ENCODE results near the gene BIN1. TPM values are rescaled to one million over a fixed set of nuclear protein-coding genes. Genes with fewer than 3 reads are reported as not detected.

The BIN1 gene
- total RNA-seq, 1 experiment from 2014 or later = 58.6 TPM

- no peaks in the 10 kb centered on the region for H3K9me3 ChIP-seq (ENCODE audit: control insufficient read depth, insufficient read depth, low read depth, low read length)
Measured at GRCh38 chr2:127125821-127126220, 18.9 kb upstream of the BIN1 start.

GRCh38 chr2:127124426-127124825, 17.5 kb upstream of the BIN1 start:
- no peak for DNase-seq (ENCODE audit: low read depth, low spot score)
- no peaks in the 10 kb centered on the region for H3K27me3 ChIP-seq (ENCODE audit: control insufficient read depth, insufficient read depth, low read length)
- no peaks in the 10 kb centered on the region for H3K4me1 ChIP-seq (ENCODE audit: control insufficient read depth, insufficient read depth, low read length)
- H3K27ac ChIP-seq (ENCODE audit: low read length) = no peak overlapping the region
- in situ Hi-C loops (cut with HindIII; ENCODE audit: low pct_unique_long_range_greater_than_20kb, low sequenced_read_pairs) = no loop called here
- H3K9me3 ChIP-seq (ENCODE audit: control insufficient read depth, insufficient read depth, low read depth, low read length) = no peaks in the 10 kb centered on the region
- ChIA-PET POLR2A (no interaction called here), CTCF (interaction anchor here (0.6 kb wide), 1 partner anchor 43 kb away, joined by 3 read pairs; no protein-coding TSS in a partner anchor)
- H3K4me3 ChIP-seq (ENCODE audit: low read depth in 2 of 2, low read length in 2 of 2) = no peak overlapping the region
- no TSS peak for BruUV-seq (replicated peaks)
- intact Hi-C loops (cut with micrococcal nuclease; ENCODE audit: unreplicated experiment) = no loop called here
- TF ChIP-seq POLR2AphosphoS5 (IDR thresholded peaks at IDR 0.05; ENCODE audit: low read depth, low read length) = no peak
- no peak for TF ChIP-seq SIN3A (IDR thresholded peaks at IDR 0.05; ENCODE audit: borderline replicate concordance, insufficient read depth, low read depth, low read length)
- no peak for TF ChIP-seq TCF7L2 (IDR thresholded peaks at IDR 0.05; ENCODE audit: low read depth, low read length)
- no peaks in the 10 kb centered on the region; the same call in 1 of the 2 replicates for H3K36me3 ChIP-seq (ENCODE audit: control insufficient read depth, insufficient read depth, low read length)
- ATAC-seq = no peak

More at GRCh38 chr2:127125821-127126220, 18.9 kb upstream of the BIN1 start:
- Histone ChIP-seq H3K27ac (ENCODE audit: low read length) (no peak overlapping the region), H3K4me3 (ENCODE audit: low read depth in 2 of 2, low read length in 2 of 2) (no peak overlapping the region), H3K36me3 (ENCODE audit: control insufficient read depth, insufficient read depth, low read length) (no peaks in the 10 kb centered on the region; the same call in 1 of the 2 replicates), H3K4me1 (ENCODE audit: control insufficient read depth, insufficient read depth, low read length) (no peaks in the 10 kb centered on the region), H3K27me3 (ENCODE audit: control insufficient read depth, insufficient read depth, low read length) (no peaks in the 10 kb centered on the region)
- intact Hi-C loops (cut with micrococcal nuclease; ENCODE audit: unreplicated experiment) (no loop called here), in situ Hi-C loops (cut with HindIII; ENCODE audit: low pct_unique_long_range_greater_than_20kb, low sequenced_read_pairs) (no loop called here)
- ChIA-PET POLR2A (interaction anchor here (0.6 kb wide), 1 partner anchor 40 kb away, joined by 3 read pairs; no protein-coding TSS in a partner anchor), CTCF (no interaction called here)
- TF ChIP-seq POLR2AphosphoS5 (IDR thresholded peaks at IDR 0.05; ENCODE audit: low read depth, low read length) (no peak), TCF7L2 (IDR thresholded peaks at IDR 0.05; ENCODE audit: low read depth, low read length) (no peak), CTCF (IDR thresholded peaks at IDR 0.05) (no peak), REST (IDR thresholded peaks at IDR 0.05; ENCODE audit: insufficient read depth in 1 of 2, low read depth in 2 of 2, low read length in 1 of 2) (no peak), SIN3A (IDR thresholded peaks at IDR 0.05; ENCODE audit: borderline replicate concordance, insufficient read depth, low read depth, low read length) (no peak)
- no TSS peak for BruUV-seq (replicated peaks)
- DNase-seq (ENCODE audit: low read depth, low spot score) (no peak), ATAC-seq (no peak)

GRCh38 chr2:127122361-127123027, 15.5 kb upstream of the BIN1 start:
- Histone ChIP-seq H3K4me3 (ENCODE audit: low read depth in 2 of 2, low read length in 2 of 2) (no peak overlapping the region), H3K27me3 (ENCODE audit: control insufficient read depth, insufficient read depth, low read length) (no peaks in the 10 kb centered on the region), H3K9me3 (ENCODE audit: control insufficient read depth, insufficient read depth, low read depth, low read length) (no peaks in the 10 kb centered on the region), H3K27ac (ENCODE audit: low read length) (no peak overlapping the region), H3K4me1 (ENCODE audit: control insufficient read depth, insufficient read depth, low read length) (no peaks in the 10 kb centered on the region), H3K36me3 (ENCODE audit: control insufficient read depth, insufficient read depth, low read length) (no peaks in the 10 kb centered on the region)
- ChIA-PET POLR2A (no interaction called here), CTCF (no interaction called here)
- intact Hi-C loops (cut with micrococcal nuclease; ENCODE audit: unreplicated experiment) (no loop called here), in situ Hi-C loops (cut with HindIII; ENCODE audit: low pct_unique_long_range_greater_than_20kb, low sequenced_read_pairs) (no loop called here)
- BruUV-seq (replicated peaks) = no TSS peak
- TF ChIP-seq POLR2AphosphoS5 (IDR thresholded peaks at IDR 0.05; ENCODE audit: low read depth, low read length) = no peak
- no peak for TF ChIP-seq TCF7L2 (IDR thresholded peaks at IDR 0.05; ENCODE audit: low read depth, low read length)
- TF ChIP-seq REST (IDR thresholded peaks at IDR 0.05; ENCODE audit: insufficient read depth in 1 of 2, low read depth in 2 of 2, low read length in 1 of 2) = no peak
- no peak for TF ChIP-seq CTCF (IDR thresholded peaks at IDR 0.05)
- no peak for TF ChIP-seq SIN3A (IDR thresholded peaks at IDR 0.05; ENCODE audit: borderline replicate concordance, insufficient read depth, low read depth, low read length)
- peak; percentile 29; the same call in 1 of the 2 replicates for ATAC-seq
- no peak for DNase-seq (ENCODE audit: low read depth, low spot score)

Measured in Panc1 (cell line).